ENCODE measurements around the gene ANKRD44.
"Not testable (repeated sequence)": the region's sequence is repeated elsewhere in the genome, so short reads cannot be mapped to it uniquely, and the experiment has no call there.

GRCh38 chr2:197008741-197009341, 301.7 kb downstream of the ANKRD44 start:
- not testable (repeated sequence) for TF ChIP-seq CTCF, EZH2, EZH2phosphoT487 (IDR thresholded peaks at IDR 0.05)
